GM21619 (cell line): ENCODE measurements around the gene GAS6.
"Not testable (repeated sequence)": the region's sequence is repeated elsewhere in the genome, so short reads cannot be mapped to it uniquely, and the experiment has no call there.

Experiments
- ATAC-seq: cut with Tn5 transposase; IDR thresholded peaks from one replicate; pipeline ENCODE4 v1.9.1; 2021; ENCODE audit not compliant: unreplicated experiment

GAS6 gene

DNA sequence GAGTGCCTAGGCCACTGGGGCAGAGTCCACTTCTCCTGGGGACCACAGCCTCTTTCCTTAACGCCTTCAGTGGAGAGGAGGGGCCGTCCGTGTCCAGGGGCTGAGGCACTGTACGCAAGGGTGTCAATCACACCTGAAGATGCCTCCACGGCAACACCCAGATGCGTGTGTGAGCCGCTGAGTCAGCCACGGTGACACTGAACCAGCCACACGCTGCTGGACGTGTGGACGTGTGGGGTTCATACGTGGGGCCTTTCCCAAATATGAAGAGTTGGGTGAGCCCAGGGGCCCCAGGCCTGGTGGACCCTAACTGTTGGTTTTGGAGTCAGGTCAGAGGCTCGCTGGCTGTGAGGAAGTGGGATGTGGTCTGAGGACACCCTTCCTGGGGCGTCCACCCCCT lies 53.2 kb downstream of the GAS6 start:
- no peak for ATAC-seq

DNA sequence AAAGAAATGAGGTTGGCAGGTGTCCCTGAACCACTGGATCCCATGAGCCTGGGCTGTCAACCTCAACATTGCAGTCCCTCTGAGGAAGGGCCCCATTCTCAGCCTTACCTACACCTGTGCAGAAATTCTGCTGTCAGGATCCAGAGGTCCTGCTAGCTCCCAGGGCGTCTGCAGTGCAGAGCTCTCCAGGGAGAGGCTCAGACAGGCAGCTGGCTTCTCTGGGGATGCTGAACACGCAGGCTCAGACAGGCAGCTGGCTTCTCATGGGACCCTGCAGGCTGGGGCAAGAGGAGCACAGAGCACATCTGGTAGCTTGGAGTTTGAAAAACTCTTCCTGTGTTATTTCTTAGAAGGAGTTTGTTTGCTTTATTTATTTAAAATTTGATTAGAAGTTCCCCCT lies 53.9 kb downstream of the GAS6 start:
- no peak for ATAC-seq

DNA sequence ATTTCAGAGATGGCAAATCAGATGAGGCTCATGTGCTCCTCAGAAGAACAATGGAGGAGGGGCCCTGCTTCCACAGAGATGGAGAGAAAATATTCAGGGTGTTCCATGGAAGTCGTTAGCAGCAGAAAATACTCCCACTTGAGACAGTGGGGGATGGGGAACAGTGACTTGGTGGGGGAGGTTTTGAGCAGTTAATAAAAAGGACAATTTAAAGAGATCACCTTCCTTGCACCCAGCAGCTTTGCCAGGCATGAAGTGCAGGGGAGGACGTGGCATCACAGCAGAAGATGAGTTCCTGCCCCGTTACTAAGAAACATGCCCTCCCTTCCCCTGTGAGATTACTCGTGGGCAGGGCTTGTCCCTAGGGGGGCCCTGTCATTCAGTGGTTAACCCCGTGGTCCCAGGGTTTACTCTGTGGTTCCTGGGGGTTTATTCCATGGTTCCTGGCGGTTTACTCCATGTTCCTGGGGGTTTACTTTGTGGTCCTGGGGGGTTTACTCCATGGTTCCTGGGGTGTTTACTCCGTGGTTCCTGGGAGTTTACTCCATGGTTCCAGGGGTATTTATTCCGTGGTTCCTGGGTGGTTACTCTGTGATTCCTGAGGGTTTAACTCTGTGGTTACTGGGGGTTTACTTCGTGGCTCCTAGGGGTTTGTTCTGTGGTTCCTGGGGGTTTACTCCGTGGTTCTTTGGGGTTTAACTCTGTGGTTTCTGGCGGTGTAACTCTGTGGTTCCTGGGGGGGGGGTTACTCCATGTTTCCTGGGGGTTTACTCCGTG lies 55.6 kb downstream of the GAS6 start:
- no peak for ATAC-seq

DNA sequence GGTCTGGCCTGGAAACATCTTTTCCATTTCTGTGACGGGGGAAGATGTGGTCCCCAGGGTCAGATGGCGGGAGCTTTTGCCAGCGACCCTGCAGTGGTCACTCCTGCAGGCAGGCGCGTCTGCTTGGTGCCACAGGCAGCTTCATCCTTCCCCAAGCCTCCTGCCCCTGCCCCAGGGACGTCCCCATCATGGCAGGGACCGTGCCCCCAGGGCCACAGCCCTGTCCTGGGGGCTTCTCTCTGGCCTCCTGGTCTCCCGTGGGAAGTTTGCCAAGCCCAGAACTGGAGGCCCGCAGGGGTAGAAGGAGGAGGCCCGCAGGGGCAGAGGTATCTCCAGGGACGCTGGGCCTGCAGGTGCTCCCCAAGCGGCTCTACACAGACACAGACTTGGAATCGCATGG lies 57.4 kb downstream of the GAS6 start:
- no peak for ATAC-seq

DNA sequence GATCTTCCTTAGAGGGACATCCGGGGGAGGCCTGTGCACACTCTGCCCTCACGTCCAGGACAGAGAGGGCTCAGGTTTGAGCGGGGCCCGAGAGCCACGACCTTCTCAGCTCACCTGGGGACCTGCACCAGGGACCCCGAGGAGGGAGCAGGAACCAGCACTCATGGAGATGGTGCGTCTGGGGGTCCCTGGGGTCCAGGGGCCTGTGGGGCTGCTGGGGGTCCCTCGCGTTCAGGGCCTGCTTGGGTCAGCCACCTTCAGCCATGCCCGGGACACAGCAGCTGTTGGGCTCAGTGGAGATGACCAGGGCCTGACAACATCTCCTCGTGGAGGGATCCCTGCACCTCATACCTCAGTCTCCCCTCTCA lies 57.8 kb downstream of the GAS6 start:
- no peak for ATAC-seq

DNA sequence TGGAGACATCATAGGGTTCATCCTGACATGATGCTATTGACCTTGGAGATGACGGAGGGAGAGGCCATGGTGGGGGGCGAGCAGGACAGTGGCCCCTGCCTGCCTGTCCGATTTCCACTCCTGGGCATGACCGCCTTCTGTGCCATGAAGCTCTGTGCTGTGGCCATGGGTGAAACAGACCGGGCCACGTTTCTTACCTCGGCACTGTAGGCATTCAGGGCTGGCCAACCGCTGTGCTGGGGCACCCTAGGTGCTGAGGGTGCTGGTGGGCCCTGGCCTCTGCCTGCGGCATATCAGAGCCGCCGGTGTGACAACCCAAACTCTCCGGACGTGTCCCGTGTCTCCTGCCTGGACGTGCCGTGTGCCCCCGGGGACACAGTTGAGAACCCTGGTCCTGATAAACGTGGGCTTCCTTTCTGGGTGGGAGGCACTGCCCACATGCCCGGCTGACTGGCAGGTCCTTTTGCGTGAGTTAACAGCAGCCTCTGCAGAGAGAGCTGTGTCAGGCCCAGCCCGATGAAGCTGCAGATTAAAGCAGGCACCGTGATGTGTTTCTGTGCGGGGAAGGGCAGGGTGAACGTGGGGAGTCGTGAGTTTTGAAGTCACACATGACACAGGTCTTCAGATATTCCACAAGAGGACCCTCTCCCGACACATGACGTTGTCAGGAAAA lies 58.3 kb downstream of the GAS6 start:
- ATAC-seq: no peak

DNA sequence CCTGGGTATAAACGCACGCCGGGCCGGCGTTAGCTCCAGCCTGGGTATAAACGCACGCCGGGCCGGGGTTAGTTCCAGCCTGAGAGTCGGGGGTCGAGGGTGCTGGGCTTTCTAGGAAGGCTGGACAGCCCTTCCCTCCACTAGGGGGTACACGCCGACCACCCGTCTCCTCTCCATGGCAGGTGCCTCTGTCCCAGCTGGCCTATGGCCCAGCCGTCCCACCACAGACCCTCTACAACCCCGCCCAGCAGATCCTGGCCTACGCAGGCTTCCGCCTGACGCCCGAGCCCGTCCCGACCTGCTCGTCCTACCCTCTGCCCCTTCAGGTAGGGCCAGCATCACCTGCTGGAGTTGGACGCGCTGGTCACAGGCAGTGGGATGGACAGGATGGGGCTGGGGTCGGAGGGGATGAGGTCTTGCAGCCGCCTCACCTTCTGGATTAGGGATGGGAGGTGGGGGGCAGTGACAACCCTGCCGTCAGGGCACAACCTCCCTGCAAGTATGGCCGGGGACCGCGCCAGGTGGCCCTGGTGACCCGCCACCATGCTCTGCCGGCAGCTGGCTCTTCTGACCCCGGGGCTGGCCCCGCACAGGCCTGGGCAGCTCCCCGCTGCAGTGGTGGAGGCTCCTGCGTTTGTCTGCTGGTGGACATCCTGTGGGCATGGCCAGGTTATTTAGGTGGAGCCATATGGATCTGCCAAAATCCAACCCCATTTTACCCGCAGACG lies 59.0 kb downstream of the GAS6 start:
- no peak for ATAC-seq

DNA sequence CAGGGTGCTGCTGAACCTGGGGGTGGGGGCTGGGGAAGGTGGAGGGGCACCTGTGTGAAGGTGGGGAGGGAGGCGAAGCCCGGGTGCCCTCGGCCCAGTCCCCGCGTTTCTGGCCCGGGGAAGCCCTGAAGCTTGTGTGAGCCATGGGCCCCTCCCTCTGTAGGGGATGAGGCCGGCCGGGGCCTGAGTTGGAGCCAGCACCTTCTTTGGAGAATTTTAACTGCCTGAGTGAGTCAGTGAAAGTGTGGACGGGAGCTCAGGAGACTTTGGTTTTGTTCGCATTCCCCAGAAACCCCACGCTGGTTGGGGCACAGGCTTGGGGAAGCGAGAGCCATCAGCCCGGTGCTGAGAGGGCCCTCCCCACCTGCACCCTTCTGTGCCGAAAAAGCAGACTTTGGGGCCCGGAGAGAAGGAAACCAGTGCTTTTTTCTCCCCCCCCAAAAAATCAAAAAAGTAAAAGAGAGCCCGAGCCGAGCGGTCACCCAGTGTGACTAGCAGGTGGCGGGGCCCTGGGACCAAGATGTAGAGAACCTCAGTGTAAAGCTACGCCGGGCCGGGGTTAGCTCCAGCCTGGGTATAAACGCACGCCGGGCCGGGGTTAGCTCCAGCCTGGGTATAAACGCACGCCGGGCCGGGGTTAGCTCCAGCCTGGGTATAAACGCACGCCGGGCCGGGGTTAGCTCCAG lies 59.7 kb downstream of the GAS6 start:
- no peak for ATAC-seq

DNA sequence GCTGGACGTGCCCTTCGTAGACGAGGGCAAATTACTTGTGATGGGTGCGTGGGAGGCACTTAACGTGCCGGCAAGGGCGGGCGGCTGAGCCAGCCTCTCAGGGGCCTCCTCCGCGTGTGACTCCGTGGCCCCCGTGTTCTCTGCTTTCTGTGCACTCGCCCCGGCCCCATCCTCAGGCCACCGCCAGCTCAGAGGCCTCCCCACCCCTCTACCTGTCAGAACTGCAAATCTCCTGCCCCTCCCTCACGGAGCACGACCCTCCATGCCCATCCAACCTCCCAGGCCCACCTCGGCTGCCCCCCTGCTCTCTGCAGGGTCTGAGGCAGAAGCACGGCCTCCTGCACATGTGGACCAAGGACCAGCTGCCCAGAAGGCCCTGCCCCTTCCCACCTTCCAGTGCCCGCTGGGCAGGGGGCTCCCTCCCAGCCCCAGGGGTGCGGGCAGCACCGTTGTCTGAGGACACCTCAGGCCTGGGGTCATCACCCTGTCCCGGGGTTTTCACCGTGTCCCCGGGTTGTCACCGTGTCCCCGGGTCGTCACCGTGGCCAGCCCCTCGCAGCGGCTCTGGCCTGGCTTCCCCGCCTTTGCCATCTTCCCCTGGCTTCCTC lies 60.4 kb downstream of the GAS6 start:
- no peak for ATAC-seq

DNA sequence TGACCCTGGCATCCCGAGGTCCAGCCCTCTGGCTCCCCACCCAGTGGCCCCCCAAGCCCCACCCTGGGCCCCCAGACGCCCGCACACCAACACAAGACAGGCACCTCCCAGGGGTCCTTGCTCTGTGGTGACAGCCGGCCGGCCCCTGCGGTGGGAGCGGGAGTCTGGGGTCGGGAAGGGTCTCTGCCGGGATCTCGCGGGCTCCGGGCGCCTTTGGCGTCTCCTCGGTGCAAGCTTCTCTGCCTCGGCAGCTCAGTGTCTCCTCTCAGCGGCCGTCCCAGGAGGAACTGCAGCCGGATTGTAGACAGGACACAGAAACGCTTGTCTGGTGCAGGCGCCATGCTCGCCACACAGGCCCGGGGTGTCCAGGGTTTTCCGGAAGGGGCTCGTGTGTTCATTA lies 61.1 kb downstream of the GAS6 start:
- no peak for ATAC-seq

DNA sequence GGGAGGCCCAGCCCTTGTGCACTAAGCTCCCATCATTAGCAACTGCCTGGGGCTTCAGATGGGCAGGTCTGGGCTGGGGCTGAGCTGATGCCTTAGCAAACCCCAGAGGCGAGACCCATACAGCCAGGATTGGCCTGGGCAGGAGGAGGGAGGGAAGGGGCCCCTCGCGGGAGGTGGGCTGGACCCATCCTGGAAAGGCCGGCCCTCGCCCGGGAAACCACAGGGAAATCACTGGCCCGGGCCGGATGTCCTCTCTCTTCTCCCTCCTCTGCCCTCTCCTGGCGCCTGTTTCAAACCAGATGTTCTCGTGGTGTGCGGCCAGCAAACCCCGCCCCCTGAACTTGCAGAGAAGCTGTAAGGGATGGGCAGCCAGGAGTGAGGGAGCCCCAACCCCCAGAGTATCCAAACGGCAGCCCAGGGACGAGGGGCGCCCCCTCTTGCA lies 61.8 kb downstream of the GAS6 start:
- ATAC-seq: no peak

DNA sequence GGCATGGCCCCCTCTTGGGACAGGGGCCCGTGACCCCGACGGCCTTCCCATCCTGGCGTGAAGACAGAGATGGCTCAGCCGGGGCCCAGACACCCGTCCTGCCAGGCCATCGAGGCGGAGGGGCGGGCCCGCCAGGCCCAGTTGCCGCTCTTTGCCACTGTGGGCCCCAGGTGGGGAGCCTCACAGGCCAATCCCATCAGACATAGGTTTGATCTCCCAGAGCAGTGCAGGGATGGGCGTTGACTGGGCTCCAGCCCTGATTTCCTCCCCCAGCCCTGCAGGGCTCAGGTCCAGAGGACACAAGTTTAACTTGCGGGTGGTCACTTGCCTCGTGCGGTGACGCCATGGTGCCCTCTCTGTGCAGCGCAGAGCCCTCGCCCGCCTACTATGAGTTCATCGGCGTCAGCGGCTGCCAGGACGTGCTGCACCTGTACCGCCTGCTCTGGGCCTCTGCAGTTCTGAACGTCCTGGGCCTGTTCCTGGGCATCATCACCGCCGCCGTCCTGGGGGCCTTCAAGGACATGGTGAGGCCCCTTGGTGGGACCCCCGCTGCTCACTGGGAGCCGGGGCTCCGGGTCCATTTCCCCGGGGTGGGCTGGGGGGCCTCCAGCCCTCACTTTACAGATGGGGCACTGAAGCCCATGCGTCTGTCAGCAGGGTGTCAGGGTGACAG lies 62.5 kb downstream of the GAS6 start:
- ATAC-seq: no peak

DNA sequence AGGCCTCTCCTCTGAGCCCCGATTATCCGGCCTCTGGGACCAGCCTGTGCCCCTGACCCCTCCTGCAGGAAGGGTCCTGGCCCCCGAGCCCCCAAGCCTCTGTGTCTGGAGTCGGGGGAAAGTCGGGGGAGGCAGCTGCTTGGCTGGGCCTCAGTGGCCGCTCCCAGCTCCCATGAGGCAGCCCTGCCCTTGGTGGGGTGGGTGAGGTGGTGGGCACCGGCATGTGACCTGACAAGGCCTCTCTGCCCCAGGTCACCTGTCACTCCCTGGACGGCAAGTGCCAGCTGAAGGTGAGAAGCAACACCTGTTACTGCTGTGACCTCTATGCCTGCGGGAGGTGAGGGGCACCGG lies 63.3 kb downstream of the GAS6 start:
- no peak for ATAC-seq

DNA sequence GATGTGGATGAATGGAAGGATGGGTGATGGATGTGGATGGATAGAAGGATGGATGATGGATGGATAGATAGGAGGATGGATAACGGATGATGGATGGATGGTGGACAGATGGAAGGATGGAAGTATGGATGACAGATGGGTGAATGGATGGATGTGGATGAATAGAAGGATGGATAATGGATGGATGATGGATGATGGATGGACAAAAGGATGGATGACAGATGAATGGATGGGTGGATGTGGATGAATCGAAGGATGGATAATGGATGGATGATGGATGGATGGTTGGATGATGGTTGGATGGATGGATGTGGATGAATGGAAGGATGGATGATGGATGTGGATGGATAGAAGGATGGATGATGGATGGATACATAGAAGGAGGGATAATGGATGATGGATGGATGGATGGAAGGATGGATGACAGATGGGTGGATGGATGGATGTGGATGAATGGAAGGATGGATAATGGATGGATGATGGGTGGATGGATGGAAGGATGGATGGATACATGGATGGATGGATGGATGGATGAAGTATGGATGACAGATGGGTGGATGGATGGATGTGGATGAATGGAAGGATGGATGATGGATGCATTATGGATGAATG lies 65.6 kb downstream of the GAS6 start:
- ATAC-seq: no peak

DNA sequence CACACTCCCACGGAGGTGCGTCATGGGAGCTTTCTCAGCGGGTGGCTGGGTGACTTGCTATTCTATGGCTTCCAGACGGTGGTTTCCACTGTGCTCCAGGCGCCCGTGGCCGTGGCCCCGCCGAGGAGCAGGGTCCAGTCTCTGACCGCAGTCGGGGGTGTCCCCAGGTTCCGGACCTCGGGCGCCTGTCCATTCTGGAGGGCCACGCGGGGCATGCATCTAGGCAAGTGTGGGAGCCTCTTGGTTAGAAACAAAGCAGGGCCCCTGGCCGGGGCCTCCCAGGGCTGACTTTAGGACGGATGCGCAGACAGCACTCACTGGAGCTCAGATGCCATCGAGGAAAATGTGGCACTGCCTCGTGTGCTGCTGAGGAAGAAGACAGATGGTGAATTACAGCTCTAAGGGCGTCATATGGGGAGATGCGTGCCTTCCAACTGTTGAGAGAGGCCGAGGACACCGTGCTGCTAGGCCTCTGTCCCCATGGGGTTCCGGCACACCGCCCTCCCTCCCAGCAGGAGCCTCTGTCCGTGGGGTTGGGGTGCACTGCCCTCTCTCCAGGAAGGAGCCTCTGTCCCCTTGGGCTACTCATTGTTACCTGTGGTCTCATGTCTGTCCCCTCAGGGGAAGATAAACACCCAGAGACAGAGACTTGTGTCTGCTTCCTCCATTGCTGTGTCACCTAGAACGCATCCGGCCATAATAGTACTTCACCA lies 66.8 kb downstream of the GAS6 start:
- ATAC-seq: no peak

DNA sequence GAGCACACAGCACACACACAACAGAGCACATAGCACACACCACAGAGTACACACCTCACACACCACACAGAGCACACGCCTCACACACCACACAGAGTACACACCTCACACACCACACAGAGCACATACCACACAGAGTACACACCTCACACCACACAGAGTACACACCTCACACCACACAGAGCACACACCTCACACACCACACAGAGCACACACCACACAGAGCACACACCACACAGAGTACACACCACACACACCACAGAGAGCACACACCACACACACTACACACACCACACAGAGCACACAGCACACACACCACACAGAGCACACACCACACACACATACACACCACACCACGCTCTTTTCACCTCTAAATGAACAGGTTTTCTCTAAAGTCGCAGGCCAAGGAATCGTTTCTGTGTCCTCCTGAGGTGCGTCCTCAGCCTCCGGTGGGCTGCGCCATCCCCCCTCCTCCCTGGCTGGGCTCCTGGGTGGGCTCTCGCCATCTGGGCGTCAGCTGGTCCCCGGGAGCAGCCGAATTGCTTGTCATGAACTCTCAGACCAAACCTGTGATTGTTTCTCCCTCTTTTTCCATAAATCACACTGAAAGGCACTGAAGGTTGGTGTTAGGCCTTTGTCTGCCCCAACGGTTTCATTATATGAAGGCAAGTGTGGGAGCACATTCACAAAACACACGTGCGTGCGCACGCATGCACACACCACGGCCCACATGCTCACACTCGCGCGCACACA lies 67.5 kb downstream of the GAS6 start:
- no peak for ATAC-seq

DNA sequence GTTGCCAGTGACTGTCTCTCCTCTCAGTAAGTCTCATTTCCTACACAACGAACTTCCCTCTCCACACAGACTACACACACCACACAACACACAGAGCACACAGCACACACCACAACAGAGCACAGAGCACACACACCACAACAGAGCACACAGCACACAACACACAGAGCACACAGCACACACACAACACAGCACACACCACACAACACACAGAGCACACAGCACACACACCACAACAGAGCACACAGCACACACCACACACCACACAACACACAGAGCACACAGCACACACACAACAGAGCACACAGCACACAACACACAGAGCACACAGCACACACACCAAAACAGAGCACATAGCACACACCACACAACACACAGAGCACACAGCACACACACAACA lies 68.5 kb downstream of the GAS6 start:
- ATAC-seq: not testable (repeated sequence)

DNA sequence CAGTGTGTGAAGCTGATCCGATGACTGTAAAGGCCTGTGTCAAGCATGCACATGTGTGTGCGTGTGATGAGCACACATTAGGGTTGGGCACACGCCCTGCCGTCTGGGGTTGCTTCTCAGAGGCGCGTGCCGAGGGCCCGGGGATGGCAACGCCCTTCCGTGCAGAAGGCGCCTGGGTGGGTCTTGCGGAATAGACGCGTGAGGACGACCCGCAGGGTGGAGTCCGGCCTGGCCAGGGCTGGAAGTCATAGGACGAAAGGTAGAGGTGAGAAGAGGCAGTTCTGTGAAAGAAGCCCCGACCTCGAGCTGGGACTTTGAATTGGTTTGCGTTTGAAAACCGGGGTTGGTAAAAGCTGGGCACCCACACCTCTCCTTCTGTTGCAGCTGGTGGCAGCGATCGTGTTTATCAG lies 69.1 kb downstream of the GAS6 start:
- no peak for ATAC-seq

DNA sequence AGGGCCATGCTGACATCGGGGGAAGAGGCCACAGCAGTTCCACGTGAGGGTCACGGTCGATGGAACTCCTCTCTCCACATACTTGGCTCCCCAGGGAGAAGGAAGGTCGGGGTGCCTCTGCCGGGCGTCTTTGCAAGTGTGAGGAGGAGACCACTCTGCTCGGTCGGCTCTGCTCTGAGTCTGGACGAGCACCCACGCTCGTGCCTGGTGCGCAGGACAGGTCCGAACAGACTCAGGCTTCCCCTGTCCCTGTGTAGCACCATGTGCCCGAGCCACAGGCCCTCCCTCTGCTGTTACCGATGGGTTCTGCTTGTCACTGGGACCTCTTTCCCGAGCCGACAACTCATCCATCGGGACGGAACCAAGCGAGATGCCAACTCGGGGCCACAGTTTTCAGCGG lies 69.8 kb downstream of the GAS6 start:
- no peak for ATAC-seq
